Esophagus muscularis mucosa (tissue), 4 donors: ENCODE measurements around the gene HIF1AN. TPM values are rescaled to one million over a fixed set of nuclear protein-coding genes. Genes with fewer than 3 reads are reported as not detected.

ENCODE experiments used
- DNase-seq: peaks from one replicate; pipeline ENCODE4 v3.0.0-alpha.2; 2017; ENCODE audit errors: extremely low spot score
- H3K27ac ChIP-seq, 4 donors: fragments of 200-600 bp; sonication (generic); replicated peaks in 1 of 4; 1 replicate in 3 of 4; 2 replicates in 1 of 4; pipeline ENCODE4 v1.5.1; 2016 to 2019; ENCODE audit warnings: mild to moderate bottlenecking in 1 of 4
- H3K27me3 ChIP-seq, 4 donors: fragments of 200-600 bp; sonication (generic); one replicate each; pipeline versions ENCODE4 v1.5.1 to v1.6.0; 2016 to 2019
- H3K36me3 ChIP-seq, 4 donors: fragments of 200-600 bp; sonication (generic); one replicate each; pipeline ENCODE4 v1.5.1; 2016 to 2019
- H3K4me1 ChIP-seq, 4 donors: fragments of 200-600 bp; sonication (generic); one replicate each; pipeline ENCODE4 v1.5.1; 2016 to 2019
- H3K4me3 ChIP-seq, 4 donors: fragments of 200-600 bp; sonication (generic); 1 replicate in 2 of 4; 2 replicates in 2 of 4; pipeline ENCODE4 v1.5.1; 2016 to 2019; ENCODE audit warnings: mild to moderate bottlenecking in 4 of 4, moderate library complexity in 1 of 4
- H3K9me3 ChIP-seq, 4 donors: fragments of 200-600 bp; sonication (generic); 1 replicate in 3 of 4; 2 replicates in 1 of 4; pipeline ENCODE4 v1.5.1; 2016 to 2019
- EP300 ChIP-seq: sonication (generic); formaldehyde crosslinking; IDR thresholded peaks from one replicate; pipeline ENCODE4 v1.6.1; 2017; ENCODE audit warnings: antibody characterized with exemption
- POLR2A ChIP-seq: fragments of 450-650 bp; IDR thresholded peaks from one replicate; pipeline ENCODE4 v1.6.1; 2017; ENCODE audit warnings: antibody characterized with exemption, moderate library complexity, mild to moderate bottlenecking, low read depth
- POLR2AphosphoS5 ChIP-seq, 2 donors: sonication (generic); formaldehyde crosslinking; IDR thresholded peaks; one replicate each; pipeline ENCODE4 v1.6.1; 2017; ENCODE audit warnings: antibody characterized with exemption in 2 of 2
- whole genome bisulfite sequencing: methylation state at CpG from one replicate; pipeline ENCODE4 v1.1.5; 2018; 5-methylcytosine and 5-hydroxymethylcytosine counted together
- intact Hi-C: fragments of 100-400 bp; cut with DNase I; formaldehyde crosslinking; loops from one replicate; pipeline ENCODE4 v1.15.1; 2023
- total RNA-seq, 4 donors: library from RNA; depleted of rRNA; stranded (reverse); fragments of >200 nt; gene quantifications; one replicate each; pipeline versions ENCODE4 v1.1.0 to v1.2.1, GENCODE V29; 2016
- TF ChIP-seq, protein P1 (sequence below), 3 experiments: fragments of 200-600 bp in 2 of 3; fragments of 450-650 bp in 1 of 3; sonication (generic) in 2 of 3; IDR thresholded peaks; one replicate each; pipeline ENCODE4 v1.5.1; 2017 to 2019; ENCODE audit warnings: antibody characterized with exemption in 3 of 3, mild to moderate bottlenecking in 2 of 3, moderate library complexity in 1 of 3

The HIF1AN gene
- total RNA-seq, 4 donors from 2014 or later, result 7.6 to 15.4 (median 13.6) TPM

DNA sequence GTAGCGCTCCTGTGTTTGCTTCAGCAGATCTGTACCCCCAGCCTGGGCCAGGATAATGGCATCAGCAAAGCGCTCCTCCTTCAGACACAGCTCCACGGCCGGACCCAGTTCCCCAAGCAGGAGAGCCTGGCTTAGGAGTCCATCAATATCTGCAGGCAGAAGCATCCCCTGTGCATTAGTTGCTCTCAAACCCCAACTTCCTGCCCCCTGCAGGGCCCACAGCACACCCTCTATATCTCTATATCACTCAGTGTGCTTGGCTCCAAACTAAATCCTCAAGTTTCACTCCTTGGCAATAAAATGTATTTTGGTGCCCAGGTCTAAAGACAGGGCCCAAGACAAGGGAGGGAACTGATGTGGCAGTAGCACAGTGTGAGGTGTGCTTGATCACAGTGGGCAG is 37.7 kb upstream of the HIF1AN start:
- H3K36me3 ChIP-seq, result peaks cover 32 to 99% (median 94%) of the 10 kb centered on the region in 4 donors
- no peaks in the 10 kb centered on the region for H3K27me3 ChIP-seq
- intact Hi-C loops, result no loop called here
- TF ChIP-seq POLR2AphosphoS5 (IDR thresholded peaks at IDR 0.05), result no peak
- H3K4me3 ChIP-seq, result no peak overlapping the region
- DNase-seq, result no peak
- H3K9me3 ChIP-seq, result no peaks in the 10 kb centered on the region
- WGBS, result 91% methylated on average over 4 of the region's 4 CpGs
- H3K4me1 ChIP-seq, result no peaks in the 10 kb centered on the region
- H3K27ac ChIP-seq, result no peak overlapping the region

DNA sequence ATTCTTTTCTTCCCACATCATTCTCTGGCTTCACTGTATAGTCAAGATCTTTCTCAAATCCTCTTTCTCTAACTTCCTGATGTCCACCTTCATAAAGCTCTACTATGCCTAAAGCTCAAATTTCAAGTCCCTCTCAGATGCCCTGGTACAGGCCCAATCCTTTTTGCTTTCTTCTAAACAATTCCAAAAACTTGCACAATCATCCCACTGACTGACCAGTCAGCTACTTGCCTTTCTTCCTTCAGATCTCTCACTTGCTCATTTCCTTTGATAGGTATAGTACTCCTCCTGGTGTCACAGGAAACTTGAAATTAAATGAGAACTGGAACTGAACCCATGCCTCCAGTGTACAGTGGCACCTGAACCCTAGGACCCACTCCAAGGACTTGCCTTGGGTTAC is 34.3 kb upstream of the HIF1AN start:
- H3K36me3 ChIP-seq, result peaks cover 30 to 99% (median 85%) of the 10 kb centered on the region in 4 donors
- no peak overlapping the region for H3K4me3 ChIP-seq
- H3K27ac ChIP-seq, result no peak overlapping the region
- no peak for TF ChIP-seq EP300
- intact Hi-C loops, result no loop called here
- no peak for DNase-seq
- H3K27me3 ChIP-seq, result no peaks in the 10 kb centered on the region
- H3K4me1 ChIP-seq, result no peaks in the 10 kb centered on the region
- H3K9me3 ChIP-seq, result no peaks in the 10 kb centered on the region

DNA sequence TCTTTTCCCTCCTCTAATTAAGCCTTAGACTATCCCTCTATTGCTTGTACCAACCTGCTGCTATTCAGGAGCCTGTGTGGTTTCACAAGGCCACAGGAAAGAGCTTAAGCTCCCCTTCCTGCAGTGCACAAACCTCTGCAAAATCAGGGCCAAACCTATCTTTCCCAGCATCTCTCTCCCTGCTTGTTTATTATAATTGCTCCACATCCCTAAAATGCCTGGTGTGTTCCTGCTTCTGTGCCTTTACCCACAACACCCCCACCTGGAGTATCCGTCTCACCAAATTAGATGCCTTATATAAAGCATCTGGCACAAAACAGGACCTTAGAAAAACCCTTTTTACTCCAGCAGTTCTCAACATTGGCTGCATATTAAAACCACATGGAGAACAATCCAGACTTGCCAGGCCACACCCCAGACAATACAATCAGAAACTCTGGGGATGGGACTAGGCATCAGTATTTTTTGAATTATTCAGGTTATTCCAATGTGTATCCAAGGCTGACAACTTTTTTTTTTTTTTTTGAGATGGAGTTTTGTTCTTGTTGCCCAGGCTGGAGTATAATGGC is 32.7 kb upstream of the HIF1AN start:
- Histone ChIP-seq H3K4me3 (no peak overlapping the region), H3K27me3 (no peaks in the 10 kb centered on the region), H3K4me1 (no peaks in the 10 kb centered on the region), H3K36me3 (peaks cover 24 to 99% (median 84%) of the 10 kb centered on the region in 4 donors), H3K27ac (no peak overlapping the region), H3K9me3 (no peaks in the 10 kb centered on the region)
- intact Hi-C loops, result no loop called here
- DNase-seq, result no peak
- WGBS, result 90% methylated on average over 1 of the region's 1 CpG
- TF ChIP-seq POLR2AphosphoS5 (IDR thresholded peaks at IDR 0.05), result no peak

DNA sequence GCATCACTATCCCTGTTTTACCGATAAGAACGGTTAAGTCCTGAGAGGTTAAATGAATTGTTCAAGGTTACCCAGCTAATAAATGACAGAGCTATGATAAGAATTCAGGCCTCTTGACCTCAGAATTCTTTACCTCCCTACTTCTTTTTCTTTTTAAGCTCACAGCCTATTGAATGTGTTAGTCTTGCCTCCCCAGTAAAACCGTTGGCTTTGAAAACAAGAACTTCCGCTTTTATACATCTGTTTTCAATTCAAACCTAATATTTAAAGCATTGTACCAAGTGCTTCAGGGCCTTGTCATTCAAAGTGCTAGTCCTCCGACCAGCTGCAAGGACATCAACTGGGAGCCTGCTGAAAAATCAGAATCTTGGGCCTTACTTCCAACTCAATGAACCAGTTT is 31.6 kb upstream of the HIF1AN start:
- H3K27ac ChIP-seq, result no peak overlapping the region
- no peak overlapping the region for H3K4me3 ChIP-seq
- intact Hi-C loops, result no loop called here
- TF ChIP-seq, protein P1, sequence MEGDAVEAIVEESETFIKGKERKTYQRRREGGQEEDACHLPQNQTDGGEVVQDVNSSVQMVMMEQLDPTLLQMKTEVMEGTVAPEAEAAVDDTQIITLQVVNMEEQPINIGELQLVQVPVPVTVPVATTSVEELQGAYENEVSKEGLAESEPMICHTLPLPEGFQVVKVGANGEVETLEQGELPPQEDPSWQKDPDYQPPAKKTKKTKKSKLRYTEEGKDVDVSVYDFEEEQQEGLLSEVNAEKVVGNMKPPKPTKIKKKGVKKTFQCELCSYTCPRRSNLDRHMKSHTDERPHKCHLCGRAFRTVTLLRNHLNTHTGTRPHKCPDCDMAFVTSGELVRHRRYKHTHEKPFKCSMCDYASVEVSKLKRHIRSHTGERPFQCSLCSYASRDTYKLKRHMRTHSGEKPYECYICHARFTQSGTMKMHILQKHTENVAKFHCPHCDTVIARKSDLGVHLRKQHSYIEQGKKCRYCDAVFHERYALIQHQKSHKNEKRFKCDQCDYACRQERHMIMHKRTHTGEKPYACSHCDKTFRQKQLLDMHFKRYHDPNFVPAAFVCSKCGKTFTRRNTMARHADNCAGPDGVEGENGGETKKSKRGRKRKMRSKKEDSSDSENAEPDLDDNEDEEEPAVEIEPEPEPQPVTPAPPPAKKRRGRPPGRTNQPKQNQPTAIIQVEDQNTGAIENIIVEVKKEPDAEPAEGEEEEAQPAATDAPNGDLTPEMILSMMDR (IDR thresholded peaks at IDR 0.05), result no peak
- TF ChIP-seq EP300 (no peak), POLR2A (no peak), POLR2AphosphoS5 (IDR thresholded peaks at IDR 0.05) (no peak)
- DNase-seq, result no peak
- WGBS, result 66% methylated on average over 5 of the region's 5 CpGs
- no peaks in the 10 kb centered on the region for H3K27me3 ChIP-seq
- no peaks in the 10 kb centered on the region for H3K4me1 ChIP-seq
- no peaks in the 10 kb centered on the region for H3K9me3 ChIP-seq
- peaks cover 23 to 97% (median 83%) of the 10 kb centered on the region in 4 donors for H3K36me3 ChIP-seq

DNA sequence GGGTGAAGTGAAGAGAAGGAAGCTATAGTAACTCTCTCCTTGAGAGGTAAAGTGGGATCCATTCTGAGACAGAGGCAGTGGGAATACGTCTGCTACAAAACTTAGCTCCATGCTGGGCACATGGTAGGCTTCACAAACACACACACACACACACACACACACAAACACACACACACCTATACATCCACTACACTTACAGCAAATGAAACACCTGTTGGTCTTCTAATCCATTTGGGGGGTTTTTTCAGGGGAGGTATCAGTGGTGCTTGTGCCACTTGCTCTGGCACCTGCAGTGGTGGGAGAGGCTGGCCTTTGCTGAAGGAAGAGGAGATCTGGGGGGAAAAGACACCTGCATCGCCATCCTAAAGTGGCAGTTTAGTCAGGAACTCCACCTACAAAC is 30.6 kb upstream of the HIF1AN start:
- no peak overlapping the region for H3K4me3 ChIP-seq
- H3K27me3 ChIP-seq, result no peaks in the 10 kb centered on the region
- TF ChIP-seq, protein P1 (IDR thresholded peaks at IDR 0.05), result no peak
- no peak for TF ChIP-seq POLR2A
- no peaks in the 10 kb centered on the region for H3K4me1 ChIP-seq
- H3K27ac ChIP-seq, result no peak overlapping the region
- WGBS, result 93% methylated on average over 2 of the region's 2 CpGs
- no peak for DNase-seq
- intact Hi-C loops, result no loop called here
- peaks cover 13 to 94% (median 78%) of the 10 kb centered on the region in 4 donors for H3K36me3 ChIP-seq
- H3K9me3 ChIP-seq, result no peaks in the 10 kb centered on the region

DNA sequence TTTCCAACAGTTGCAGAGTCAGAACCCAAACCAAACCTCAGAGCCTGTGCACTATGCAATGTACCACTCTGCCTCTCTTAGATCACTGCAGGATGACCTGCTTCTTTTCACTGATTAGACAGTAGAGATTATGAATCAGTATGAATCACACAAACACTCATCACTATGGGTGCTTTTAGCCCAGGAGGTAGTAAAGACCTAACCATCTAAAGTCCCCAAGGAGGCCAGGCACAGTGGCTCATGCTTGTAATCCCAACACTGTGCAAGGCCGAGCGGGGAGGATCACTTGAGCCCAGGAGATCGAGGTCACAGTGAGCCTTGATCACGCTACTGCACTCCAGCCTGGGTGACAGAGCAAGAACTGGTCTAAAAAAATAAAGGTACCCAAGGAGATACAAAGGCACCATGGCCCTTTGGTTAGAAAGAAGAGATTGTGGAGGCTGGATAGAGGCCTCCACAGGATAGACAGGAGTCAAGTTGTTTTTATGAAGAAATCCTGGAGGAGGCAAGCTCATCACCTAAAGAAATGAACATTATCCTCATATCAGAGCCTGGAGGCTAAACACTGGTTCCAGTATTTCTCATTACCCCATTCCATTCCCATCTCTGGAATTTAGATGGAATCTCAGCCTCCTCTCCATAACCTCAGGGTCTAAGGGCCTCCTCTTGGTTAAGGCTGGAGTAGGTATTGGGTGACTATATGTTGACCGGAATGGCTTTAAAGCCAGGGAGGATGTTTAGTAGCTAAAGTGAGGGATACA is 29.0 kb upstream of the HIF1AN start:
- intact Hi-C loops, result no loop called here

More for the DNA sequence above, 29.0 kb upstream of the HIF1AN start:
- 99% methylated on average over 5 of the region's 5 CpGs for WGBS
- no peak for DNase-seq
- Histone ChIP-seq H3K36me3 (peaks cover 10 to 94% (median 72%) of the 10 kb centered on the region in 4 donors), H3K27ac (no peak overlapping the region), H3K27me3 (no peaks in the 10 kb centered on the region), H3K4me1 (no peaks in the 10 kb centered on the region), H3K4me3 (no peak overlapping the region), H3K9me3 (no peaks in the 10 kb centered on the region)
- TF ChIP-seq EP300, result no peak
- TF ChIP-seq POLR2AphosphoS5 (IDR thresholded peaks at IDR 0.05), result no peak
- TF ChIP-seq POLR2A, result no peak
- TF ChIP-seq, protein P1 (IDR thresholded peaks at IDR 0.05), result no peak
